WERI-Rb-1 (cell line): ENCODE results near the gene RGS9BP.
"Not testable (repeated sequence)": the region's sequence is repeated elsewhere in the genome, so short reads cannot be mapped to it uniquely, and the experiment has no call there.

Source experiments
- DNase-seq: peaks from one replicate; pipeline ENCODE4 v3.0.0-alpha.2; 2020
- H3K27ac ChIP-seq: fragments of 250-450 bp; sonication (Bioruptor Pico); 2 replicates; pipeline ENCODE4 v1.5.1; 2020; ENCODE audit warnings: mild to moderate bottlenecking, moderate library complexity
- H3K27me3 ChIP-seq: fragments of 250-450 bp; sonication (Bioruptor Pico); 2 replicates; pipeline ENCODE4 v1.5.1; 2021; ENCODE audit warnings: mild to moderate bottlenecking, low read depth, moderate library complexity; ENCODE audit not compliant: insufficient read depth, severe bottlenecking
- H3K36me3 ChIP-seq: fragments of 250-450 bp; sonication (Bioruptor Pico); 2 replicates; pipeline ENCODE4 v1.5.1; 2020; ENCODE audit warnings: mild to moderate bottlenecking, moderate library complexity
- H3K4me3 ChIP-seq: 2 replicates; pipeline ENCODE4 v1.5.1; 2011; ENCODE audit warnings: low read depth, mild to moderate bottlenecking, control low read depth, low read length
- H3K9me3 ChIP-seq: fragments of 250-450 bp; sonication (Bioruptor Pico); 2 replicates; pipeline ENCODE4 v1.5.1; 2021; ENCODE audit warnings: mild to moderate bottlenecking, moderate library complexity; ENCODE audit not compliant: severe bottlenecking
- TF ChIP-seq, protein P1 (sequence below): IDR thresholded peaks from 2 replicates; pipeline ENCODE4 v1.5.1; 2011; ENCODE audit warnings: low read depth, mild to moderate bottlenecking, control low read depth, inconsistent platforms, low read length

The RGS9BP gene

GRCh38 chr19:32650671-32651070 is 25.0 kb upstream of the RGS9BP start:
- H3K36me3 ChIP-seq: peaks cover 9% of the 10 kb centered on the region
- TF ChIP-seq, protein P1, sequence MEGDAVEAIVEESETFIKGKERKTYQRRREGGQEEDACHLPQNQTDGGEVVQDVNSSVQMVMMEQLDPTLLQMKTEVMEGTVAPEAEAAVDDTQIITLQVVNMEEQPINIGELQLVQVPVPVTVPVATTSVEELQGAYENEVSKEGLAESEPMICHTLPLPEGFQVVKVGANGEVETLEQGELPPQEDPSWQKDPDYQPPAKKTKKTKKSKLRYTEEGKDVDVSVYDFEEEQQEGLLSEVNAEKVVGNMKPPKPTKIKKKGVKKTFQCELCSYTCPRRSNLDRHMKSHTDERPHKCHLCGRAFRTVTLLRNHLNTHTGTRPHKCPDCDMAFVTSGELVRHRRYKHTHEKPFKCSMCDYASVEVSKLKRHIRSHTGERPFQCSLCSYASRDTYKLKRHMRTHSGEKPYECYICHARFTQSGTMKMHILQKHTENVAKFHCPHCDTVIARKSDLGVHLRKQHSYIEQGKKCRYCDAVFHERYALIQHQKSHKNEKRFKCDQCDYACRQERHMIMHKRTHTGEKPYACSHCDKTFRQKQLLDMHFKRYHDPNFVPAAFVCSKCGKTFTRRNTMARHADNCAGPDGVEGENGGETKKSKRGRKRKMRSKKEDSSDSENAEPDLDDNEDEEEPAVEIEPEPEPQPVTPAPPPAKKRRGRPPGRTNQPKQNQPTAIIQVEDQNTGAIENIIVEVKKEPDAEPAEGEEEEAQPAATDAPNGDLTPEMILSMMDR: no peak
- no peak overlapping the region for H3K27ac ChIP-seq
- no peak overlapping the region for H3K4me3 ChIP-seq
- H3K27me3 ChIP-seq: no peaks in the 10 kb centered on the region
- H3K9me3 ChIP-seq: no peaks in the 10 kb centered on the region
- no peak for DNase-seq

DNA sequence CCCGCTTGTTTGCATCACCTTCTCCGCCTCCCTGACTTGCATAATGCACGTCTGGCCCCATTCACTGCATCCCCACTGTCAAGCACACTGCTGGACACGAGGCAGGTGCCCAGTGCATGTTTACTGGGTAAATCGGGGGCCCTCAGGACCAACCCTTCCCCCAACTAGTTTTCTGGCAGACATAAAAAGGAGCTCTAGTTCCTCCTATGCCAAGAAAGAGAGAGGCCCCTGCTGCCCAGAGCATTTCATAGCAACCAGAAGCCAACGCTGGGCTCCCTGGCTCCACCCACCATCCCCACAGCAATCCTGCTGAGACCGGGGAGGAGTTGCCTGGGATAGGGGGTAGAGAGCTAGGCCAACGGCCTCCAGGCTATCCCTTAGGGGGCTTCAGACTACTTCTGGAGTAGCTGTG is 23.9 kb upstream of the RGS9BP start:
- Histone ChIP-seq H3K36me3 (peaks cover 9% of the 10 kb centered on the region), H3K9me3 (no peaks in the 10 kb centered on the region), H3K4me3 (no peak overlapping the region), H3K27me3 (no peaks in the 10 kb centered on the region), H3K27ac (no peak overlapping the region)
- no peak for DNase-seq
- TF ChIP-seq, protein P1: no peak

- H3K9me3 ChIP-seq, H3K27ac ChIP-seq, H3K36me3 ChIP-seq, H3K27me3 ChIP-seq, H3K4me3 ChIP-seq, DNase-seq: not testable (repeated sequence)
Observed at GRCh38 chr19:32652331-32652730, 23.3 kb upstream of the RGS9BP start.

GRCh38 chr19:32652894-32653598 is 22.6 kb upstream of the RGS9BP start:
- DNase-seq: no peak
- H3K27ac ChIP-seq: no peak overlapping the region
- peaks cover 4% of the 10 kb centered on the region; the same call in 1 of the 2 replicates for H3K36me3 ChIP-seq
- H3K27me3 ChIP-seq: no peaks in the 10 kb centered on the region
- H3K9me3 ChIP-seq: no peaks in the 10 kb centered on the region
- H3K4me3 ChIP-seq: no peak overlapping the region
- TF ChIP-seq, protein P1: no peak

DNA sequence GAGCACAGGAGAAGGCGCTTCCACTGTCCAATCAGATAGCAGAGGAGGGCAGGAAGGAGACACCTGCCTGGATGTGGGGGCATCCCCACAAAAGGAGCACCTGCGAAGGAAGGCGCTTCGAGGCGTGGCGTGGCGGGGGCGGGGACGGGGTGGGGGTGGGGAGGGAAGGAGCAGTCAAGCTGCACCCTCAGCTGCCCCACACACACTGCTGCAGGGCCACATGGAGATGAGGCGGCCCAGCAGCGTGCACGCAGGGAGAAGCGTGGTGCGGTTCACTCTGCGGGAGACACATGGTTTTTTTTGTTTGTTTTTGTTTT is 22.1 kb upstream of the RGS9BP start:
- Histone ChIP-seq H3K4me3 (no peak overlapping the region), H3K27me3 (no peaks in the 10 kb centered on the region), H3K27ac (no peak overlapping the region), H3K36me3 (no peaks in the 10 kb centered on the region; the same call in 1 of the 2 replicates), H3K9me3 (no peaks in the 10 kb centered on the region)
- no peak for DNase-seq
- TF ChIP-seq, protein P1: no peak

DNA sequence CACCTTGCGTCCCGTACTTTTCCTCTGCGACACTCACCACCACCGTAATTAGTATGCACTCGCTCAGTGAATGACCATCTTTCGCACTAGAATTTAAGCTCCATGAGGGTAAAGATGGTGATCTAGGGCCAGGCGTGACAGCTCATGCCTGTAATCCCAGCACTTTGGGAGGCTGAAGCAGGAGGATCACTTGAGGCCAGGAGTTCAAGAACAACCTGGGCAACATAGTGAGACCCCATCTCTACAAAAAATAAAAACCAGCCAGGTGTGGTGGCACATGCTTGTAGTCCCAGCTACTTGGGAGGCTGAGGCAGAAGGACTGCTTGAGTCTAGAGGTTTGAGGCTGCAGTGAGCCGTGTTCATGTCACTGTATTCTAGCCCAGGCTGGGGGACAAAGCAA is 19.3 kb upstream of the RGS9BP start:
- DNase-seq, H3K9me3 ChIP-seq, H3K27me3 ChIP-seq, H3K27ac ChIP-seq, H3K36me3 ChIP-seq, H3K4me3 ChIP-seq: not testable (repeated sequence)

DNA sequence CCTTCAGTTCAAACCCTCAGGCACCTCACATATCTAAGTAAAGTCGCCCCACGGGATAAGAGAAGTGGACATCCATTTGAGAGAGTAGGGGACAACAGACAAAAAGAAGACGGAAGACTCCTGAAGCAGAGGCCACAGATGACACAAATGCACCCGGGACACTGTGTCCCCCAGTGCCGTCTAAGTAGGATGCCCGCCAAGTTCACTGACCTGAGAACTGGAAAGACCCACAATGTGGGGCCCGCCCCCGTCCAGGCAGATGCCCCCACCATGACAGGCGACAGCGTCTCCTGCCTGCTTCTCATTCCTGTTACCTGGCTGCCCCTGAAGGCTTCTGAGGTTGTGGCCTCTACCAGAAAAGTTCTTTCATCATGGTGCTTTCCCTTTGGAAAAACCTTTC is 17.6 kb upstream of the RGS9BP start:
- TF ChIP-seq, protein P1: no peak
- H3K36me3 ChIP-seq: no peaks in the 10 kb centered on the region; the same call in 1 of the 2 replicates
- H3K9me3 ChIP-seq: no peaks in the 10 kb centered on the region
- no peaks in the 10 kb centered on the region for H3K27me3 ChIP-seq
- no peak overlapping the region for H3K27ac ChIP-seq
- no peak for DNase-seq
- no peak overlapping the region for H3K4me3 ChIP-seq
